CD4-positive, alpha-beta T cell (primary cell): ENCODE measurements around the gene TAF1B. TPM values are rescaled to one million over a fixed set of nuclear protein-coding genes. Genes with fewer than 3 reads are reported as not detected.
"Not testable (repeated sequence)": the region's sequence is repeated elsewhere in the genome, so short reads cannot be mapped to it uniquely, and the experiment has no call there.

Experiments used
- ATAC-seq: fragments of 200-7000 bp; cut with Tn5 transposase; one replicate; pipeline ENCODE4 v1.10.0; 2022; ENCODE audit warnings: mild to moderate bottlenecking; ENCODE audit not compliant: poor library complexity
- CTCF ChIA-PET: fragments of 350-600 bp; sonication (Branson Sonifier 250); formaldehyde crosslinking; loops from one replicate; lab custom pipeline; 2021; ENCODE audit warnings: antibody characterized with exemption, inconsistent platforms; lab: Charles Lee
- POLR2A ChIA-PET: fragments of 350-600 bp; sonication (Branson Sonifier 250); formaldehyde crosslinking; loops from one replicate; lab custom pipeline; 2021; ENCODE audit warnings: antibody characterized with exemption, inconsistent platforms; lab: Charles Lee
- DNase-seq, 14 experiments: peaks; one replicate each; pipeline ENCODE4 v3.0.0-alpha.2; 2013 to 2020; ENCODE audit warnings: mixed read lengths in 2 of 14
- H3K27ac ChIP-seq, 2 donors: one replicate each; pipeline versions ENCODE4 v1.5.1 to v1.7.0; 2013; ENCODE audit warnings: low read length in 2 of 2, low read depth in 1 of 2, mild to moderate bottlenecking in 1 of 2
- H3K27me3 ChIP-seq, 2 experiments: 1 replicate in 1 of 2; 2 replicates in 1 of 2; pipeline versions ENCODE4 v1.6.1 to v1.7.0; 2013; ENCODE audit warnings: low read length in 2 of 2, control low read depth in 1 of 2, mild to moderate bottlenecking in 1 of 2, moderate library complexity in 1 of 2; ENCODE audit not compliant: insufficient read depth in 2 of 2, control insufficient read depth in 1 of 2
- H3K36me3 ChIP-seq: one replicate; pipeline ENCODE4 v1.6.1; 2013; ENCODE audit warnings: low read length, control low read depth; ENCODE audit not compliant: insufficient read depth
- H3K4me1 ChIP-seq: one replicate; pipeline ENCODE4 v1.6.1; 2013; ENCODE audit warnings: low read length, control low read depth; ENCODE audit not compliant: insufficient read depth
- H3K4me3 ChIP-seq: one replicate; pipeline ENCODE4 v1.5.1; 2013; ENCODE audit warnings: mild to moderate bottlenecking, low read length, moderate library complexity
- H3K9me3 ChIP-seq, 2 experiments: 1 replicate in 1 of 2; 2 replicates in 1 of 2; pipeline versions ENCODE4 v1.6.1 to v1.7.0; 2013; ENCODE audit warnings: low read length in 2 of 2, mild to moderate bottlenecking in 2 of 2, control low read depth in 1 of 2, moderate library complexity in 1 of 2; ENCODE audit not compliant: control insufficient read depth in 1 of 2, insufficient read depth in 1 of 2
- H3K27ac Mint-ChIP-seq: one replicate; pipeline ENCODE4 v1.8.0; 2020; ENCODE audit warnings: mixed read lengths
- H3K27me3 Mint-ChIP-seq: one replicate; pipeline ENCODE4 v1.8.0; 2021; ENCODE audit warnings: mixed read lengths
- H3K36me3 Mint-ChIP-seq: one replicate; pipeline ENCODE4 v1.8.0; 2021; ENCODE audit warnings: low read depth, mixed read lengths
- H3K4me1 Mint-ChIP-seq: one replicate; pipeline ENCODE4 v1.8.0; 2021; ENCODE audit warnings: low read depth, mixed read lengths
- H3K4me3 Mint-ChIP-seq: one replicate; pipeline ENCODE4 v1.8.0; 2020; ENCODE audit warnings: mild to moderate bottlenecking, mixed read lengths
- H3K9me3 Mint-ChIP-seq: one replicate; pipeline ENCODE4 v1.8.0; 2020; ENCODE audit warnings: mixed read lengths
- CTCF ChIP-seq: fragments of 200-600 bp; IDR thresholded peaks from one replicate; pipeline ENCODE4 v1.8.0; 2022; ENCODE audit warnings: antibody characterized with exemption, mild to moderate bottlenecking
- intact Hi-C, 2 experiments: fragments of 100-400 bp; cut with DNase I in 1 of 2; cut with micrococcal nuclease in 1 of 2; formaldehyde crosslinking; loops; one replicate each; pipeline versions ENCODE4 v1.15.1 to v1.9.0; 2023 to 2025; cut with DNase I, micrococcal nuclease
- total RNA-seq, 174 experiments: library from RNA in 2 of 174; stranded (reverse) in 2 of 174; gene quantifications; one replicate each; pipeline ENCODE4 v1.2.3 and lab custom pipeline; 2021 to 2026

TAF1B gene
- total RNA-seq, 2 experiments from 2014 or later, result 9.9 to 10.8 TPM

DNA sequence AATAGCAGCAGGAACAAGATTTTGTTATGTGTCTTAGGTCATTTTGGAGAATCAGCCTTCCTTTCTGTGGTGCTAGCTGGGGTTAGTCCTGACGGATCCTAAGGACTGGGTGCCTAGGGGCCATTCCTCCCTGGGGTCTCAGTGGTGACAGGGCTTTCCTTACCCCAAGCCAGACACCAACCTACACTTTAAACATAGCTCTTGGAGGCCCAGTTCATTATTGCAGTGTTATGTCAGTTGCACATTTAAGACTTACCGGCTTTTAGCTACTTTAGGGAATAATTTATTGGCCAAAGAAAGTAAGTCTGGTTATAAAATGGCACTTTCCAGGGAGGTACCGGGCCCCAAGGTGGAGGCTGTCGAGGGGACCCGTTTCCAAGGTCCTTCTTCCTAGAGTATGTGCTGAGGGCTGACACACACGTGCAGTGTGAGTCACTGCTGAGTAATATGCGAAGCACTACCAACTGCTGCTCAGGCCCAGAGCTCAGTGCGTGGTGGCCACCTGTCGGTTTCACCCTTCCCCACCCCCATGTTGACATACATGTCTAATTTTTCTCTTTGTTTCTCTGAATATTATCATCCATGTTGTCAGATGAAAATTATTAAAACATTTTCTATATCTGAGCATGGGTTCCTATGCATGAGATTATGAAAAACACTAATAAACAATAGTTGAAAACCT lies 71.3 kb downstream of the TAF1B start:
- no peaks in the 10 kb centered on the region for H3K27me3 ChIP-seq
- intact Hi-C loops, result no loop called here
- no peaks in the 10 kb centered on the region for H3K4me1 ChIP-seq
- H3K27me3 Mint-ChIP-seq, result no peaks in the 10 kb centered on the region
- no peak for TF ChIP-seq CTCF
- H3K36me3 Mint-ChIP-seq, result peaks cover 70% of the 10 kb centered on the region
- H3K4me3 Mint-ChIP-seq, result no peak overlapping the region
- H3K4me1 Mint-ChIP-seq, result no peaks in the 10 kb centered on the region
- H3K9me3 Mint-ChIP-seq, result no peaks in the 10 kb centered on the region
- no peak overlapping the region for H3K27ac Mint-ChIP-seq
- no peak overlapping the region for H3K27ac ChIP-seq
- CTCF ChIA-PET, result no interaction called here
- POLR2A ChIA-PET, result no interaction called here
- no peak overlapping the region for H3K4me3 ChIP-seq
- ATAC-seq (no peak), DNase-seq (peak in 2 of 14 experiments; percentile 13 to 22)
- peaks cover 28% of the 10 kb centered on the region for H3K36me3 ChIP-seq
- H3K9me3 ChIP-seq, result no peaks in the 10 kb centered on the region

GRCh38 chr2:9918275-9918674 lies 75.0 kb downstream of the TAF1B start:
- H3K27ac ChIP-seq, result no peak overlapping the region
- Mint-ChIP-seq H3K27me3 (no peaks in the 10 kb centered on the region), H3K9me3 (no peaks in the 10 kb centered on the region), H3K4me3 (no peak overlapping the region), H3K4me1 (no peaks in the 10 kb centered on the region), H3K27ac (no peak overlapping the region), H3K36me3 (peaks cover 75% of the 10 kb centered on the region)
- H3K4me3 ChIP-seq, result no peak overlapping the region
- peaks cover 32% of the 10 kb centered on the region for H3K36me3 ChIP-seq
- no peaks in the 10 kb centered on the region for H3K27me3 ChIP-seq
- CTCF ChIA-PET, result no interaction called here
- DNase-seq (no peak), ATAC-seq (no peak)
- POLR2A ChIA-PET, result no interaction called here
- TF ChIP-seq CTCF, result no peak
- no peaks in the 10 kb centered on the region for H3K4me1 ChIP-seq
- intact Hi-C loops, result no loop called here
- H3K9me3 ChIP-seq, result no peaks in the 10 kb centered on the region

GRCh38 chr2:9919512-9919911 lies 76.2 kb downstream of the TAF1B start:
- ChIA-PET POLR2A (no interaction called here), CTCF (no interaction called here)
- no peak for ATAC-seq
- H3K27ac Mint-ChIP-seq, result no peak overlapping the region
- H3K4me1 Mint-ChIP-seq, result no peaks in the 10 kb centered on the region
- no peak for TF ChIP-seq CTCF
- Histone ChIP-seq H3K4me3 (no peak overlapping the region), H3K36me3 (peaks cover 23% of the 10 kb centered on the region), H3K27me3 (no peaks in the 10 kb centered on the region), H3K9me3 (no peaks in the 10 kb centered on the region), H3K4me1 (no peaks in the 10 kb centered on the region), H3K27ac (no peak overlapping the region)
- H3K9me3 Mint-ChIP-seq, result no peaks in the 10 kb centered on the region
- no peak overlapping the region for H3K4me3 Mint-ChIP-seq
- intact Hi-C loops, result no loop called here
- H3K36me3 Mint-ChIP-seq, result peaks cover 71% of the 10 kb centered on the region
- DNase-seq, result no peak
- H3K27me3 Mint-ChIP-seq, result no peaks in the 10 kb centered on the region

GRCh38 chr2:9927020-9927419 lies 83.7 kb downstream of the TAF1B start:
- H3K27me3 ChIP-seq, POLR2A ChIA-PET, H3K27ac ChIP-seq, ATAC-seq, H3K9me3 Mint-ChIP-seq, DNase-seq, H3K4me3 ChIP-seq, intact Hi-C loops, H3K4me1 Mint-ChIP-seq, H3K36me3 ChIP-seq, CTCF ChIA-PET, H3K9me3 ChIP-seq, H3K27me3 Mint-ChIP-seq, H3K27ac Mint-ChIP-seq, H3K4me3 Mint-ChIP-seq, H3K4me1 ChIP-seq: not testable (repeated sequence)
- H3K36me3 Mint-ChIP-seq, result peaks cover 79% of the 10 kb centered on the region
